Measurements from ENCODE around the gene PCNP. TPM values are rescaled to one million over a fixed set of nuclear protein-coding genes. Genes with fewer than 3 reads are reported as not detected.
"Not testable (repeated sequence)": the region's sequence is repeated elsewhere in the genome, so short reads cannot be mapped to it uniquely, and the experiment has no call there.

Gene PCNP
- total and polyA plus RNA-seq, 2 donors from 2014 or later: 63.3 to 148 TPM

DNA sequence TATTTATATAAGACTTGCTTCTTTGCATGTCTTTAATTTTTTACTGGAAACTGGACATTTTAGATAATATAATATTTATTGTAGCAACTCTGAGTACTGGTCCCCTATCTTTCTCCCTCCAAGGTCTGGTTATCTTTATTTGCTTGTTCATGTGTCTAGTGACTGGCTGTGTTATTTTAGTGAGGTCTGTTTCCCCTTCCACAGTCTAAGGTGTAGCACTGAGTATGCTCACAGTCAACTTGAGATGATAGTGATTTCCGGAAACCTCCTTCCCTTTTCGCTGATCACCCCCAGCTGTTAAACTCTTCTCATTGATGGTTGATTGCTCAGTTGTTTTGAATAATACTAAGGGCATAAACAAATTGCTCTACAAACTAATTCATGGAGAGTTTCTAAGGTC is 37.0 kb downstream of the PCNP start:
- Histone ChIP-seq H3K9me3 (ENCODE audit: control insufficient read depth in 2 of 3, insufficient read depth in 1 of 3, low read length in 3 of 3) (no peaks in the 10 kb centered on the region), H3K9ac (ENCODE audit: low read length in 3 of 3) (no peak overlapping the region), H3K27ac (ENCODE audit: low read depth in 2 of 2, low read length in 2 of 2) (no peak overlapping the region), H3K4me1 (ENCODE audit: control insufficient read depth in 2 of 3, insufficient read depth in 2 of 3, low read depth in 1 of 3, low read length in 3 of 3) (no peaks in the 10 kb centered on the region), H3K36me3 (ENCODE audit: control insufficient read depth in 2 of 3, insufficient read depth in 3 of 3, low read length in 3 of 3) (no peaks in the 10 kb centered on the region), H3K27me3 (ENCODE audit: control insufficient read depth, insufficient read depth, low read length) (no peaks in the 10 kb centered on the region), H3K4me3 (ENCODE audit: low read length in 3 of 3) (no peak overlapping the region)
- intact Hi-C loops (cut with DNase I): no loop called here
- DNase-seq (no peak), FAIRE-seq (no peak)
- TF ChIP-seq, protein P1, sequence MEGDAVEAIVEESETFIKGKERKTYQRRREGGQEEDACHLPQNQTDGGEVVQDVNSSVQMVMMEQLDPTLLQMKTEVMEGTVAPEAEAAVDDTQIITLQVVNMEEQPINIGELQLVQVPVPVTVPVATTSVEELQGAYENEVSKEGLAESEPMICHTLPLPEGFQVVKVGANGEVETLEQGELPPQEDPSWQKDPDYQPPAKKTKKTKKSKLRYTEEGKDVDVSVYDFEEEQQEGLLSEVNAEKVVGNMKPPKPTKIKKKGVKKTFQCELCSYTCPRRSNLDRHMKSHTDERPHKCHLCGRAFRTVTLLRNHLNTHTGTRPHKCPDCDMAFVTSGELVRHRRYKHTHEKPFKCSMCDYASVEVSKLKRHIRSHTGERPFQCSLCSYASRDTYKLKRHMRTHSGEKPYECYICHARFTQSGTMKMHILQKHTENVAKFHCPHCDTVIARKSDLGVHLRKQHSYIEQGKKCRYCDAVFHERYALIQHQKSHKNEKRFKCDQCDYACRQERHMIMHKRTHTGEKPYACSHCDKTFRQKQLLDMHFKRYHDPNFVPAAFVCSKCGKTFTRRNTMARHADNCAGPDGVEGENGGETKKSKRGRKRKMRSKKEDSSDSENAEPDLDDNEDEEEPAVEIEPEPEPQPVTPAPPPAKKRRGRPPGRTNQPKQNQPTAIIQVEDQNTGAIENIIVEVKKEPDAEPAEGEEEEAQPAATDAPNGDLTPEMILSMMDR (IDR thresholded peaks at IDR 0.05; ENCODE audit: borderline replicate concordance, extremely low read depth, insufficient read depth): no peak

DNA sequence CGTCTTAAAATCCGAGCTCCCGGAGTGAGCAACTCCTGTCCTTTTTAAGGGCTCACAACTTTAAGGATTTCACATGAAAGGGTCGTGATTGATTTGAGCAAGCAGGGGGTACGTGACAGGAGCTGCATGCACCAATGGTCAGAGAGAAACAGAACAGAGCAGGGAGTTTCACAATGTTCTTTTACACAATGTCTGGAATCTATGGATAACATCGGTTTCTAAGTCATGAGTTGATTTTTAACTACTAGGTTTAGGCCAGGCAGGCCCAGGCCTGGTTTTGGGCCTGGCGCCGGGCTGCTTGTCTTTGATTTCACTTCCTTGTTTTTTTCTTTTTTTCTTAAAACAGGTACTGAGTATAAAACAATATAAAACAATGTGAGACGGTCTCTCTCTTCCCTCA is 39.0 kb downstream of the PCNP start:
- H3K27me3 ChIP-seq (ENCODE audit: control insufficient read depth, insufficient read depth, low read length); H3K4me1 ChIP-seq (ENCODE audit: control insufficient read depth in 2 of 3, insufficient read depth in 2 of 3, low read depth in 1 of 3, low read length in 3 of 3); intact Hi-C loops (cut with DNase I); H3K9ac ChIP-seq (ENCODE audit: low read length in 3 of 3); H3K4me3 ChIP-seq (ENCODE audit: low read length in 3 of 3); DNase-seq; FAIRE-seq; H3K36me3 ChIP-seq (ENCODE audit: control insufficient read depth in 2 of 3, insufficient read depth in 3 of 3, low read length in 3 of 3); H3K9me3 ChIP-seq (ENCODE audit: control insufficient read depth in 2 of 3, insufficient read depth in 1 of 3, low read length in 3 of 3); H3K27ac ChIP-seq (ENCODE audit: low read depth in 2 of 2, low read length in 2 of 2): not testable (repeated sequence)

- no peaks in the 10 kb centered on the region for H3K27me3 ChIP-seq (ENCODE audit: control insufficient read depth, insufficient read depth, low read length)
- no peaks in the 10 kb centered on the region for H3K36me3 ChIP-seq (ENCODE audit: control insufficient read depth in 2 of 3, insufficient read depth in 3 of 3, low read length in 3 of 3)
- no peak overlapping the region for H3K27ac ChIP-seq (ENCODE audit: low read depth in 2 of 2, low read length in 2 of 2)
- no peak for FAIRE-seq
- no peak overlapping the region for H3K9ac ChIP-seq (ENCODE audit: low read length in 3 of 3)
- no peaks in the 10 kb centered on the region for H3K4me1 ChIP-seq (ENCODE audit: control insufficient read depth in 2 of 3, insufficient read depth in 2 of 3, low read depth in 1 of 3, low read length in 3 of 3)
- DNase-seq: no peak
- intact Hi-C loops (cut with DNase I): no loop called here
- H3K9me3 ChIP-seq (ENCODE audit: control insufficient read depth in 2 of 3, insufficient read depth in 1 of 3, low read length in 3 of 3): no peaks in the 10 kb centered on the region
- no peak overlapping the region for H3K4me3 ChIP-seq (ENCODE audit: low read length in 3 of 3)
- TF ChIP-seq, protein P1 (IDR thresholded peaks at IDR 0.05; ENCODE audit: borderline replicate concordance, extremely low read depth, insufficient read depth): no peak
These were observed 41.5 kb downstream of the PCNP start for GRCh38 chr3:101615525-101615924.

DNA sequence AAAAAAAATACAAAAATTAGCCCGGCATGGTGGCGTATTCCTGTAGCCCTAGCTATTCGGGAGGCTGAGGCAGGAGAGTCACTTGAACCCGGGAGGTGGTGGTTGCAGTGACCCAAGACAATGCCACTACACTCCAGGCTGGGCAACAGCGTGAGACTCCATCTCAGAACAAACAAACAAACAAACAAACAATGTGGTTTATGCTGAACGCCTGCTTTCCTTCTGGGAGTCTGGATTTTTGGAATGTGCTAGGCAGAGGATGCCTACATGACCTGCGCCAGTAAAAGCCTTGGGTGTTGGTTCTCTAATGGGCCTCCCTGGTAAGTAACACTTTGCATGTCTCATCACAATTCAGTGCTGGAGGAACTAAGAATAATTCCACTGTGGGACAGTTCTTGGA is 43.5 kb downstream of the PCNP start:
- Histone ChIP-seq H3K36me3 (ENCODE audit: control insufficient read depth in 2 of 3, insufficient read depth in 3 of 3, low read length in 3 of 3) (no peaks in the 10 kb centered on the region), H3K4me3 (ENCODE audit: low read length in 3 of 3) (no peak overlapping the region), H3K9me3 (ENCODE audit: control insufficient read depth in 2 of 3, insufficient read depth in 1 of 3, low read length in 3 of 3) (no peaks in the 10 kb centered on the region), H3K27me3 (ENCODE audit: control insufficient read depth, insufficient read depth, low read length) (no peaks in the 10 kb centered on the region), H3K9ac (ENCODE audit: low read length in 3 of 3) (no peak overlapping the region), H3K27ac (ENCODE audit: low read depth in 2 of 2, low read length in 2 of 2) (no peak overlapping the region), H3K4me1 (ENCODE audit: control insufficient read depth in 2 of 3, insufficient read depth in 2 of 3, low read depth in 1 of 3, low read length in 3 of 3) (no peaks in the 10 kb centered on the region)
- TF ChIP-seq, protein P1 (IDR thresholded peaks at IDR 0.05; ENCODE audit: borderline replicate concordance, extremely low read depth, insufficient read depth): no peak
- intact Hi-C loops (cut with DNase I): no loop called here
- FAIRE-seq (no peak), DNase-seq (no peak)

Data from kidney (tissue), 14 donors.